ENCODE data around the gene ZER1. TPM values are rescaled to one million over a fixed set of nuclear protein-coding genes. Genes with fewer than 3 reads are reported as not detected.
A peak's percentile ranks its signal among the peaks of the same experiment; 100 is the strongest.

ZER1 gene
- total RNA-seq, 2 experiments from 2014 or later: 14.9 to 17.8 TPM

- no peak for TF ChIP-seq CTCF (IDR thresholded peaks at IDR 0.05)
- no peaks in the 10 kb centered on the region for H3K9me3 Mint-ChIP-seq
- CTCF ChIA-PET: no interaction called here
- peaks cover 44% of the 10 kb centered on the region for H3K36me3 Mint-ChIP-seq (ENCODE audit: low read depth)
- peak overlapping the region; percentile 66 for H3K27ac Mint-ChIP-seq
- ATAC-seq: peak; percentile 0
- POLR2A ChIA-PET: interaction anchor here (0.5 to 3.4 kb wide), 13 partner anchors 8 to 888 kb away, joined by 3 to 16 read pairs (median 4); partner anchors contain the start of genes ENDOG and ZER1
- H3K27me3 Mint-ChIP-seq: no peaks in the 10 kb centered on the region
- peak; percentile 57 for DNase-seq
- H3K4me1 Mint-ChIP-seq (ENCODE audit: low read depth): peaks cover 62% of the 10 kb centered on the region
- intact Hi-C loops (cut with micrococcal nuclease): no loop called here
- H3K4me3 Mint-ChIP-seq: peak overlapping the region; percentile 51
These were observed 82.4 kb downstream of the ZER1 start for GRCh38 chr9:128689293-128689774.

- Mint-ChIP-seq H3K4me1 (ENCODE audit: low read depth) (peaks cover 60% of the 10 kb centered on the region), H3K9me3 (no peaks in the 10 kb centered on the region), H3K27me3 (no peaks in the 10 kb centered on the region), H3K36me3 (ENCODE audit: low read depth) (peaks cover 40% of the 10 kb centered on the region), H3K27ac (peak within 1 kb of the TSS; percentile 98), H3K4me3 (peak within 1 kb of the TSS; percentile 98)
- POLR2A ChIA-PET: interaction anchor here (0.5 to 3.4 kb wide), 9 partner anchors 9 to 887 kb away, joined by 3 to 16 read pairs (median 4); partner anchors contain the start of gene ENDOG
- DNase-seq: peak; percentile 94
- ATAC-seq: peak; percentile 78
- CTCF ChIA-PET: interaction anchor here (1.1 kb wide), 1 partner anchor 36 kb away, joined by 3 read pairs; no protein-coding TSS in a partner anchor
- intact Hi-C loops (cut with micrococcal nuclease): no loop called here
- TF ChIP-seq CTCF (IDR thresholded peaks at IDR 0.05): no peak
These were observed 83.0 kb downstream of the ZER1 start, which contains the start of gene SET for GRCh38 chr9:128688501-128689292. TSS of gene SET (plus strand) at chr9:128689222. CDS start at chr9:128689583, 361 bp downstream.

GRCh38 chr9:128687453-128687852 lies 84.3 kb downstream of the ZER1 start:
- Mint-ChIP-seq H3K27me3 (no peaks in the 10 kb centered on the region), H3K27ac (peak overlapping the region; percentile 98), H3K4me3 (peak overlapping the region; percentile 98), H3K36me3 (ENCODE audit: low read depth) (peaks cover 34% of the 10 kb centered on the region), H3K4me1 (ENCODE audit: low read depth) (peaks cover 55% of the 10 kb centered on the region), H3K9me3 (no peaks in the 10 kb centered on the region)
- CTCF ChIA-PET: no interaction called here
- intact Hi-C loops (cut with micrococcal nuclease): no loop called here
- DNase-seq (no peak), ATAC-seq (no peak)
- no peak for TF ChIP-seq CTCF (IDR thresholded peaks at IDR 0.05)
- POLR2A ChIA-PET: interaction anchor here (3.0 kb wide), 1 partner anchor 10 kb away, joined by 16 read pairs; no protein-coding TSS in a partner anchor

- DNase-seq (peak; percentile 74), ATAC-seq (peak; percentile 24)
- Mint-ChIP-seq H3K27me3 (no peaks in the 10 kb centered on the region), H3K36me3 (ENCODE audit: low read depth) (peaks cover 26% of the 10 kb centered on the region), H3K4me1 (ENCODE audit: low read depth) (peaks cover 48% of the 10 kb centered on the region), H3K9me3 (no peaks in the 10 kb centered on the region), H3K27ac (peak overlapping the region; percentile 98), H3K4me3 (peak overlapping the region; percentile 98)
- CTCF ChIA-PET: no interaction called here
- POLR2A ChIA-PET: interaction anchor here (0.6 to 2.5 kb wide), 7 partner anchors 8 to 302 kb away, joined by 3 to 14 read pairs (median 10); partner anchors contain the start of genes DYNC2I2, ENDOG and SPTAN1
- intact Hi-C loops (cut with micrococcal nuclease): no loop called here
- TF ChIP-seq CTCF (IDR thresholded peaks at IDR 0.05): no peak
These were observed 85.9 kb downstream of the ZER1 start for GRCh38 chr9:128685636-128686489.
